ENCODE measurements around the gene LMX1B. TPM values are rescaled to one million over a fixed set of nuclear protein-coding genes. Genes with fewer than 3 reads are reported as not detected.
"Not testable (repeated sequence)": the region's sequence is repeated elsewhere in the genome, so short reads cannot be mapped to it uniquely, and the experiment has no call there.

The LMX1B gene
- total and polyA plus RNA-seq, 8 donors = 0.20 TPM; not detected in 7

DNA sequence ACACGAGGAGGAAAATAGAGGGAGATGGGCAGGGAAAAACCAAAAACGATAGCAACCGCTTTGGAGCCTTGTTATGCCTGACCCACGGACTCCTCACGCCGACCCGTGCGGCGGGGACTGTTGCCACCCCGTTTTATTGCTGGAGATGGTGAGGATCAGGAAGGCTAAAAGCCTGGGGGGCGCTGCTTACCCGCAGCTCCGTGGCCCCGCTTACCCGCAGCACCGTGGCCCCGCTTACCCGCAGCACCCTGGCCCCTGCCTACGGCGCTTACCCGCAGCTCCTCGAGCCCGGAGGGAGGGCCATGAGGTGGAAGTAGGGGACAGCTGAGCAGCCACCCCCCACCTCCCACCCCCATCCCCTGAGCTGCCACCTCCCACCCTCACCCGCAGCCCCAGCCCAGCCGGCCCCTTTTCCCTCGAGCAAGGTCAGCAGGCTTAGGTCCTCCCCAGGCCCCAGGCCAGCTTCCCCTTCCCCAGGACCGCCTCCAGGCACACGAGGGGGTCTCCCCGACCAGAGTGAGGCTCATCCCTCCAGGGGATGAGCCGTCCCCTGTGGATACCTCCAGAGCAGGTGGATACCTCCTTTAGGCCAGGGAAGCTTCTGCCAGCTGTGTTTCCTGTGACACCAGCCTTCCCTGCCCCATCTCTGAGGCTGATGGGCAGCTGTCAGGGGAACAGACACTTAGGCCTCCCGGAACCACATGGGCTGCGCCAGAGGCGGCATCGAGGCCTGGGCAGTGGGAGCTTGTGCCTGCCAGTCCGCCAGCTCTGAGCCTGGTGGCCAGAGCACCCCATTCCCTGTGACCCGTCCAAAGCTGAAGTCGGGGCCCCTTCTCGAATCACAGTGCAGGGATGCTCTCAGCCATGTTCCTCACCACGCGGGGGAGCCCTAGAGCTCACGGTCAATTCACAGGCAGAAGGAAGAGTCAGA, 92.3 kb downstream of the LMX1B start:
- H3K4me1 ChIP-seq = peaks cover 11 to 17% (median 16%) of the 10 kb centered on the region in 4 donors
- no peak overlapping the region for H3K27ac ChIP-seq
- peak; percentile 63 to 79 for DNase-seq
- intact Hi-C loops (cut with DNase I; ENCODE audit: low total_unique reads) = loop anchor here (2.0 kb wide), 1 partner anchor 75 kb away; no protein-coding TSS in a partner anchor
- TF ChIP-seq POLR2A (IDR thresholded peaks at IDR 0.05) (no peak), EP300 (IDR thresholded peaks at IDR 0.05) (no peak)
- TF ChIP-seq, protein P1, sequence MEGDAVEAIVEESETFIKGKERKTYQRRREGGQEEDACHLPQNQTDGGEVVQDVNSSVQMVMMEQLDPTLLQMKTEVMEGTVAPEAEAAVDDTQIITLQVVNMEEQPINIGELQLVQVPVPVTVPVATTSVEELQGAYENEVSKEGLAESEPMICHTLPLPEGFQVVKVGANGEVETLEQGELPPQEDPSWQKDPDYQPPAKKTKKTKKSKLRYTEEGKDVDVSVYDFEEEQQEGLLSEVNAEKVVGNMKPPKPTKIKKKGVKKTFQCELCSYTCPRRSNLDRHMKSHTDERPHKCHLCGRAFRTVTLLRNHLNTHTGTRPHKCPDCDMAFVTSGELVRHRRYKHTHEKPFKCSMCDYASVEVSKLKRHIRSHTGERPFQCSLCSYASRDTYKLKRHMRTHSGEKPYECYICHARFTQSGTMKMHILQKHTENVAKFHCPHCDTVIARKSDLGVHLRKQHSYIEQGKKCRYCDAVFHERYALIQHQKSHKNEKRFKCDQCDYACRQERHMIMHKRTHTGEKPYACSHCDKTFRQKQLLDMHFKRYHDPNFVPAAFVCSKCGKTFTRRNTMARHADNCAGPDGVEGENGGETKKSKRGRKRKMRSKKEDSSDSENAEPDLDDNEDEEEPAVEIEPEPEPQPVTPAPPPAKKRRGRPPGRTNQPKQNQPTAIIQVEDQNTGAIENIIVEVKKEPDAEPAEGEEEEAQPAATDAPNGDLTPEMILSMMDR (IDR thresholded peaks at IDR 0.05) = peak in 5 of 7 experiments; percentile 20 to 58 (median 50)
- peaks cover 0 to 72% (median 47%) of the 10 kb centered on the region in 3 donors for H3K27me3 ChIP-seq
- H3K9me3 ChIP-seq = no peaks in the 10 kb centered on the region
- 34 to 41% (median 37%) methylated on average over 33 to 41 of the region's 41 CpGs for WGBS, 5 donors
- H3K36me3 ChIP-seq = no peaks in the 10 kb centered on the region
- H3K4me3 ChIP-seq = peak overlapping the region in 3 of 4 donors; percentile 20 to 39 (median 25)

DNA sequence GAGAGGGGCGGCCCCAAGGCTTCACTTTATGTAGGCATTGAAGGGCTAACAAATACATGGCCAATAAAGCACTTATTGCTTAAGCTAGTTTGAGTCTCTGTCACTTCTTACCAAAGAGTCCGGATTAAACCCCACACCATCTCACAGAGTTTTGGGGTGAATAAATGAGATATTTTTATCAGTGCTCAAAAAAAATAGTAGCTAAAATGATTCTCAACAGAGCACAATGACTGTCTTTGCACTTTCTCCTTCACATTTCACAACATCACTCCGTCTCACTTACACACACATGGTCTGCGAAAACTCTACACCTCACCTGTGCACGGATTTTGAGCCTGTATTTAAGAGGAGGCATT, 92.9 kb downstream of the LMX1B start:
- H3K36me3 ChIP-seq = no peaks in the 10 kb centered on the region
- no peak for TF ChIP-seq EP300 (IDR thresholded peaks at IDR 0.05)
- no peak for TF ChIP-seq POLR2A (IDR thresholded peaks at IDR 0.05)
- TF ChIP-seq, protein P1 (IDR thresholded peaks at IDR 0.05) = no peak
- TF ChIP-seq POLR2AphosphoS5 (IDR thresholded peaks at IDR 0.05) = no peak

DNA sequence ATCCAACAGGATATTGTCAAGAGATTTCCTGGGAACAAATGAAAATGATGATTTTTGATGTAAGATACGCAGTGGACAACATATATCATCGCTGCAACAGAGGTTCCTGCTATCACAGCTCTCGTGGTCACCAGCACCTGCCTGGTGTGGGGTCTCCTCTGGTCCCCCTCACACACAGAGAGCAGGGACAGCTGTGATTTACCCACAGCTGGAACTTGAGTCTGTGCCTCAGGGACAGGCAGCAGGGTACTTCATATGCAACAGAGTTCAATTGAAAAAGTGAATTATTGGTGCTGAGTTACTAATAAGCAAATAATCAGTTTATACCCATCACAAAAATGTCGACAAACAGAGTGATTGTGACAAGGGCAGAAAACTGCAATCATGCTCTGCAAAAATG, 93.4 kb downstream of the LMX1B start:
- Histone ChIP-seq H3K27ac (no peak overlapping the region), H3K36me3 (no peaks in the 10 kb centered on the region), H3K9me3 (no peaks in the 10 kb centered on the region), H3K4me1 (peaks cover 11 to 17% (median 16%) of the 10 kb centered on the region in 4 donors), H3K4me3 (no peak overlapping the region), H3K27me3 (peaks cover 0 to 62% (median 43%) of the 10 kb centered on the region in 3 donors)
- 78 to 83% (median 81%) methylated on average over 4 of the region's 4 CpGs for WGBS, 5 donors
- intact Hi-C loops (cut with DNase I; ENCODE audit: low total_unique reads) = loop anchor here (2.0 kb wide), 1 partner anchor 74 kb away; no protein-coding TSS in a partner anchor
- DNase-seq = no peak
- TF ChIP-seq, protein P1 (IDR thresholded peaks at IDR 0.05) = no peak
- TF ChIP-seq POLR2A (IDR thresholded peaks at IDR 0.05) (no peak), POLR2AphosphoS5 (IDR thresholded peaks at IDR 0.05) (no peak), EP300 (IDR thresholded peaks at IDR 0.05) (no peak)

More for the DNA sequence above, 92.9 kb downstream of the LMX1B start:
- Histone ChIP-seq H3K27me3 (peaks cover 0 to 66% (median 43%) of the 10 kb centered on the region in 3 donors), H3K4me1 (peaks cover 11 to 17% (median 16%) of the 10 kb centered on the region in 4 donors), H3K27ac (no peak overlapping the region), H3K9me3 (no peaks in the 10 kb centered on the region), H3K4me3 (no peak overlapping the region)
- no peak for DNase-seq
- 54 to 66% (median 57%) methylated on average over 5 of the region's 5 CpGs for WGBS, 5 donors
- intact Hi-C loops (cut with DNase I; ENCODE audit: low total_unique reads) = loop anchor here (2.0 kb wide), 1 partner anchor 74 kb away; no protein-coding TSS in a partner anchor

DNA sequence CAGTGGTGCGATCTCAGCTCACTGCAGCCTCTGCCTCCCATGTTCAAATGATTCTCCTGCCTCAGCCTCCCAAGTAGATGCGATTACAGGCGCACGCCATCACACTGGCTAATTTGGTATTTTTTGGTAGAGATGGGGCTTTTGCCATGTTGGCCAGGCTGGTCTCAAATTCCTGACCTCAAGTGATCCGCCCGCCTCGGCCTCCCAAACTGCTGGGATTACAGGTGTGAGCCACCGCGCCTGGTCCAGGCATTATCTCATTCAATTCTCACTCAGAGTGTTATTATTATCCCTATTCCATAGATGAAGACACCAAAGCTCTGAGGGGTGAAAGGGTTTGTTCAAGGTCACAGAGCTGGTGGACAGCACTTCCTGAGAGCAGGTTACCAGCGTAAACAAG, 94.0 kb downstream of the LMX1B start:
- peaks cover 11 to 17% (median 16%) of the 10 kb centered on the region in 4 donors for H3K4me1 ChIP-seq
- H3K4me3 ChIP-seq, H3K9me3 ChIP-seq, H3K36me3 ChIP-seq, H3K27ac ChIP-seq: not testable (repeated sequence)
- 94 to 97% (median 96%) methylated on average over 10 of the region's 10 CpGs for WGBS, 5 donors
- H3K27me3 ChIP-seq = peaks cover 0 to 55% (median 37%) of the 10 kb centered on the region in 3 donors
- peak in 1 of 2 donors; percentile 5 for DNase-seq
- intact Hi-C loops (cut with DNase I; ENCODE audit: low total_unique reads) = loop anchor here (2.0 kb wide), 1 partner anchor 73 kb away; no protein-coding TSS in a partner anchor

Data from stomach (tissue), 9 donors.